Measurements from ENCODE around the gene PFN4.
"Not testable (repeated sequence)": the region's sequence is repeated elsewhere in the genome, so short reads cannot be mapped to it uniquely, and the experiment has no call there.

Gene PFN4

DNA sequence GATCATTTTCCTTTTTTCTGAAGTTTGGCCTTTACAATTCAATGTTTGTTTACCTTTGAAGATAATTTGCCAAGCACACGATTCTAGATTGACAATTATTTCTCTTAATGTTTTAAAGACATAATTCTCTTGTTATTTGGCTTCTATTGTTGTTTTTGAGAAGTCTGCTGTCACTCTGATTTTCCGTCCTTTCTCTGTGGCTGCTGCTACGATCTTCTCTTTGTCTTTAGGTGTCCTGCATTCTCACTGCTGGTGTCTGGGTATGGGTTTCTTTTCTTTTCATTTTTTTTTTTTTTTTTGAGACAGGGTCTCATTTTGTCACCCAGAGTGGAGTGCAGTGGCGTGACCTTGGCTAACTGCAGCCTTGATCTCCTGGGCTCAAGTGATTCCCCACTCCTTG lies 36.6 kb upstream of the PFN4 start:
- no peak overlapping the region for H3K4me3 ChIP-seq (ENCODE audit: low read depth, low read length)
- no peak for TF ChIP-seq CTCF (IDR thresholded peaks at IDR 0.05; ENCODE audit: low read depth, low read length)

- no peak for TF ChIP-seq CTCF (IDR thresholded peaks at IDR 0.05; ENCODE audit: low read depth, low read length)
- no peak overlapping the region for H3K4me3 ChIP-seq (ENCODE audit: low read depth, low read length)
These were observed 35.0 kb upstream of the PFN4 start for GRCh38 chr2:24158131-24158530.

DNA sequence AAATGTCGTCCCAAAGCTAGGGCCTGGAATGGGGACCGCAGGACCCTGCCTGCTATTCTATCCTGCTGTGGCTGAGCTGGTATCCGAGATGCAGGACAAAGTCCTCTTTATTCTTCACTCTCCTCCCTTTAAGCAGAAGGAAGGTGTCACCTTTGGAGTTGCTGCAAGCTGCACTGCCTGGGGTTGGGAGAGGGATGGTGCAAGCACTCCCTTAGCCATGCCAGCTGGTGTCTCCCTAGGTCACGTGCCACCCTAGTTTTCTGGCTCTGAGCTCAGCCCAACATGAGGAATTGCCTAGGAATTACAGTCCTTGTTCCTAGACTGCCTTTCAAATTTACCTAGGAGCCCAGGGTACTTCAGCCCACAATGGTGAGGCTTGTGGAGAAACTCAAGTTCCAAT lies 30.3 kb upstream of the PFN4 start:
- H3K4me3 ChIP-seq (ENCODE audit: low read depth, low read length) = no peak overlapping the region
- TF ChIP-seq CTCF (IDR thresholded peaks at IDR 0.05; ENCODE audit: low read depth, low read length) = no peak

DNA sequence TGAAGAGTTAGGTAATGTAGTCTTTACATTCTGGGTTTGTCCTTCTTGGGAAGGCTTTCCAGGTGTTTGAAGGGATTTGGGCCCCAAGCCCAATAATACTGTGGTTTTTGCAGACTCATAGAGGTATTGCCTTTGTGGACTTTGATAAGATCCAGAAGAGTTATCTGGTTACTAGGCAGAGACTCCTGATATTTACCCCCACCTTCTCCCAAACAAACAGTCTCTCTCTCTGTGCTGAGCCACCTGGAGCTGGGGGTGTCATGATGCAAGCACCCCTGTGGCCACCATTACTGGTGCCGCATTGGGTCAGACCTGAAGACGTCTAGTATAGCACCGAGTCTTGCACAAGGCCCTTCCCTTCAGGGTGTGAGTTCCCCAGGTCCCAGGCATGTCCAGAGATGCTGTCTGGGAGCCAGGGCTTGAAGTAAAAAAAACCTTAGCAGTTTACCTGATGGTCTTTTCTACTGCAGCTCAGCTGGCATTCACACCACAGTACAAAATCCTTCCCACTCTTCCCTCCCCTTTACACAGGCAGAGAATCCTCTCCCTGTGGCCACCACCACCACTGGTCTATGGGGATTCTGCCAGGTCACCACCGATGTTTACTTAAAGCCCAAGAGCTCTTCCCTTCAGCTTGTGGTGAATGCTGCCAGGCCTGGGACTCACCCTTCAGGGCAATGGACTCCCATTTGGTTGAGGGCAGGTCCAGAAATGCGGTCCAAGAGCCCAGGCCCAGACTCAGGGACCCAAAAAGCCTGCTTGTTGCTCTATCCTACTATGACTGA lies 29.5 kb upstream of the PFN4 start:
- no peak overlapping the region for H3K4me3 ChIP-seq (ENCODE audit: low read depth, low read length)
- TF ChIP-seq CTCF (IDR thresholded peaks at IDR 0.05; ENCODE audit: low read depth, low read length) = no peak

DNA sequence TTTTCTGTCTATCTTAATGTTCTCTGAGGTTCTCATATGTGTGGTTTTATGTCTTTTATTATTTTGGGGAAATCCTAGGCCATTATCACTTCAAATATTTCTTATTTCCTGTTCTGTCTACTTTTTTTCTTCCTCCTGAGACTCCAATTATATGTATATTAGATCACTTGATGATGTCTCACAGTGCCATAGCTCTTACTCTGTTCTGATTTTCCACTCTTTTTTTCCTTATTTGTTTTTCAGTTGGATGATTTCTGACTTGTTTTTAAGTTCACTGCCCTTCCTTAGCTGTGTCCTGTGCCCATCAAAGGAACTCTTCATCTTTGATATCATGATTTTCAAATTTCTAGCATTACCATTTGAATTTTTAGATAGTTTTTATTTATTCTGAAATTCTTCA lies 24.2 kb upstream of the PFN4 start:
- no peak for TF ChIP-seq CTCF (IDR thresholded peaks at IDR 0.05; ENCODE audit: low read depth, low read length)
- H3K4me3 ChIP-seq (ENCODE audit: low read depth, low read length) = no peak overlapping the region

DNA sequence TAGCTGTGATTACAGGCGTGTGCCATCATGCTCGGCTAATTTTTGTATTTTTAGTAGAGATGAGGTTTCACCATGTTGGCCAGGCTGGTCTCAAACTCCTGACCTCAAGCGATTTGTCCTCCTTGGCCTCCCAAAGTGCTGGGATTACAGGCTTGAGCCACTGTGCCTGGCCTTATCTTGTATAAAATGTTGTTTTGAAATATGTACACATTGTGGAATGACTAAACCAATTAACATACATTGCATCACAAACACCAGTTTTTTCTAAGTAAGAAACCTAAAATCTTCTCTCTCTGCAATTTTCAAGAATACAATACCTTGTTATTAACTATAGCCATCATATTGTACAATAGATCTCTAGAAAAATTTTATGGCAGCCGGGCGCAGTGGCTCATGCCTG lies 17.2 kb upstream of the PFN4 start:
- H3K4me3 ChIP-seq (ENCODE audit: low read depth, low read length) = not testable (repeated sequence)

DNA sequence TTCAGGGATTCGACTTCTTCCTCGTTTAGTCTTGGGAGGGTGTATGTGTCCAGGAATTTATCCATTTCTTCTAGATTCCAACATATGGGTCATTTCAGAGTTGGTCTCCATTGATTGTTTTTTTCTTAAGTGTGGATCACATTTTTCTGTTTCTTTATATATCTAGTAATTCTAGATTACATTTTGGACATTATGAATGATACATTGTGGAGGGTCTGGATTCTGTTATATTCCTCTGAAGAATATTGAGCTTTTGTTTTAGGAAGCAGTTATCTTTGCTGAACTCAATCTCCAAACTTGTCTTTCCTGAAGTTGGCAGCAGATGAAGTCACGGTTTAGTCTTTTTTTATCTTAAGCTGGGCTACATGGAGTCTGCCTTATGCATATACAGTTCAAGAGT lies 9.4 kb upstream of the PFN4 start:
- no peak overlapping the region for H3K4me3 ChIP-seq (ENCODE audit: low read depth, low read length)
- no peak for TF ChIP-seq CTCF (IDR thresholded peaks at IDR 0.05; ENCODE audit: low read depth, low read length)

GRCh38 chr2:24125956-24126355 lies 2.8 kb upstream of the PFN4 start:
- H3K4me3 ChIP-seq (ENCODE audit: low read depth, low read length) = no peak overlapping the region
- TF ChIP-seq CTCF (IDR thresholded peaks at IDR 0.05; ENCODE audit: low read depth, low read length) = no peak
